GM12878 (cell line): ENCODE data around the gene EIF4B.

Experiments used
- GATAD2B ChIP-seq: fragments of 450-650 bp; conservative IDR thresholded peaks from 2 replicates; pipeline ENCODE4 v1.6.1; 2017; ENCODE audit warnings: low read depth, mild to moderate bottlenecking, moderate library complexity
- HDAC2 ChIP-seq: fragments of 200-600 bp; sonication (generic); IDR thresholded peaks from 2 replicates; pipeline ENCODE4 v1.6.1; 2017
- MTA3 ChIP-seq: IDR thresholded peaks from 2 replicates; pipeline ENCODE4 v1.6.1; 2012; ENCODE audit warnings: low read length, inconsistent platforms, borderline replicate concordance
- POLR2A ChIP-seq: IDR thresholded peaks from 2 replicates; pipeline ENCODE4 v1.6.1; 2011; ENCODE audit warnings: low read depth, mild to moderate bottlenecking, low read length
- RAD21 ChIP-seq: IDR thresholded peaks from 2 replicates; pipeline ENCODE4 v1.6.1; 2011; ENCODE audit warnings: mild to moderate bottlenecking, low read depth, low read length, moderate library complexity; ENCODE audit not compliant: insufficient read depth
- SP1 ChIP-seq: IDR thresholded peaks from one replicate; pipeline ENCODE4 v1.6.1; 2011; ENCODE audit warnings: low read depth, low read length
- TARDBP ChIP-seq: IDR thresholded peaks from 2 replicates; pipeline ENCODE4 v1.6.1; 2016; ENCODE audit warnings: borderline replicate concordance
- TCF12 ChIP-seq: IDR thresholded peaks from 2 replicates; pipeline ENCODE4 v1.6.1; 2011; ENCODE audit warnings: low read depth, mild to moderate bottlenecking, low read length
- ZNF24 ChIP-seq: fragments of 450-650 bp; IDR thresholded peaks from 2 replicates; pipeline ENCODE4 v1.6.1; 2017; ENCODE audit warnings: antibody characterized with exemption, mild to moderate bottlenecking
- TF ChIP-seq, protein P1 (sequence below), 3 experiments: IDR thresholded peaks in 2 of 3; conservative IDR thresholded peaks in 1 of 3; 2 replicates each; pipeline ENCODE4 v1.5.1; 2011; ENCODE audit warnings: low read depth in 3 of 3, low read length in 3 of 3, mild to moderate bottlenecking in 3 of 3, control low read depth in 2 of 3, moderate library complexity in 2 of 3, inconsistent platforms in 1 of 3, mixed read lengths in 1 of 3; ENCODE audit not compliant: control insufficient read depth in 2 of 3, insufficient read depth in 1 of 3; ENCODE audit errors: extremely low read depth in 1 of 3
- TF ChIP-seq, protein P2 (sequence below): fragments of 450-650 bp; IDR thresholded peaks from 2 replicates; pipeline ENCODE4 v1.6.1; 2017; ENCODE audit warnings: mild to moderate bottlenecking, moderate library complexity

DNA sequence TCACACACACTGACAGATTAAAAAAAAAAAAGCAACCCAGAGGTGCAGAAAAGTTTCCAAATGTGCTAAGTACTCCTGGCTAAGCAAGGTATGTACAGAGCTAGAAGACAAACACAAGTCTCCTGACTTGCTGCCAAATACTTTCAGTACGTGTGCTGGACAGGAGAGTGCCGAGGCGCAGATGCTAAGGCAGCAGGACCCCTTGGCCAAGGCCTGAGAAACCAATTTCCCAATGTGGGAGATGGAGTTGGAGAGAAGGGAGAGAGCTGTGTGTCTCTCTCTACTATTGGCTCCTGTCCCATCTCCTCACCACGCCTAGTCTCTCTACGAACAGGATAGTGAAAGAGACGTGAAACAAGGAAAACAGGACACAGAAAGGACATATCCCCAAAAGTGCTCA is 67.6 kb downstream of the EIF4B start:
- TF ChIP-seq, protein P1, sequence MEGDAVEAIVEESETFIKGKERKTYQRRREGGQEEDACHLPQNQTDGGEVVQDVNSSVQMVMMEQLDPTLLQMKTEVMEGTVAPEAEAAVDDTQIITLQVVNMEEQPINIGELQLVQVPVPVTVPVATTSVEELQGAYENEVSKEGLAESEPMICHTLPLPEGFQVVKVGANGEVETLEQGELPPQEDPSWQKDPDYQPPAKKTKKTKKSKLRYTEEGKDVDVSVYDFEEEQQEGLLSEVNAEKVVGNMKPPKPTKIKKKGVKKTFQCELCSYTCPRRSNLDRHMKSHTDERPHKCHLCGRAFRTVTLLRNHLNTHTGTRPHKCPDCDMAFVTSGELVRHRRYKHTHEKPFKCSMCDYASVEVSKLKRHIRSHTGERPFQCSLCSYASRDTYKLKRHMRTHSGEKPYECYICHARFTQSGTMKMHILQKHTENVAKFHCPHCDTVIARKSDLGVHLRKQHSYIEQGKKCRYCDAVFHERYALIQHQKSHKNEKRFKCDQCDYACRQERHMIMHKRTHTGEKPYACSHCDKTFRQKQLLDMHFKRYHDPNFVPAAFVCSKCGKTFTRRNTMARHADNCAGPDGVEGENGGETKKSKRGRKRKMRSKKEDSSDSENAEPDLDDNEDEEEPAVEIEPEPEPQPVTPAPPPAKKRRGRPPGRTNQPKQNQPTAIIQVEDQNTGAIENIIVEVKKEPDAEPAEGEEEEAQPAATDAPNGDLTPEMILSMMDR (IDR thresholded peaks at IDR 0.05 in 2 of 3, conservative IDR thresholded peaks at IDR 0.05 in 1 of 3; ENCODE audit: control insufficient read depth in 2 of 3, extremely low read depth in 1 of 3, insufficient read depth in 1 of 3, low read depth in 3 of 3, low read length in 3 of 3): no peak
- no peak for TF ChIP-seq TARDBP
- no peak for TF ChIP-seq RAD21
- no peak for TF ChIP-seq POLR2A
- TF ChIP-seq HDAC2: no peak
- TF ChIP-seq ZNF24: no peak
- TF ChIP-seq TCF12: no peak
- no peak for TF ChIP-seq SP1
- TF ChIP-seq MTA3: no peak
- no peak for TF ChIP-seq GATAD2B
- TF ChIP-seq, protein P2, sequence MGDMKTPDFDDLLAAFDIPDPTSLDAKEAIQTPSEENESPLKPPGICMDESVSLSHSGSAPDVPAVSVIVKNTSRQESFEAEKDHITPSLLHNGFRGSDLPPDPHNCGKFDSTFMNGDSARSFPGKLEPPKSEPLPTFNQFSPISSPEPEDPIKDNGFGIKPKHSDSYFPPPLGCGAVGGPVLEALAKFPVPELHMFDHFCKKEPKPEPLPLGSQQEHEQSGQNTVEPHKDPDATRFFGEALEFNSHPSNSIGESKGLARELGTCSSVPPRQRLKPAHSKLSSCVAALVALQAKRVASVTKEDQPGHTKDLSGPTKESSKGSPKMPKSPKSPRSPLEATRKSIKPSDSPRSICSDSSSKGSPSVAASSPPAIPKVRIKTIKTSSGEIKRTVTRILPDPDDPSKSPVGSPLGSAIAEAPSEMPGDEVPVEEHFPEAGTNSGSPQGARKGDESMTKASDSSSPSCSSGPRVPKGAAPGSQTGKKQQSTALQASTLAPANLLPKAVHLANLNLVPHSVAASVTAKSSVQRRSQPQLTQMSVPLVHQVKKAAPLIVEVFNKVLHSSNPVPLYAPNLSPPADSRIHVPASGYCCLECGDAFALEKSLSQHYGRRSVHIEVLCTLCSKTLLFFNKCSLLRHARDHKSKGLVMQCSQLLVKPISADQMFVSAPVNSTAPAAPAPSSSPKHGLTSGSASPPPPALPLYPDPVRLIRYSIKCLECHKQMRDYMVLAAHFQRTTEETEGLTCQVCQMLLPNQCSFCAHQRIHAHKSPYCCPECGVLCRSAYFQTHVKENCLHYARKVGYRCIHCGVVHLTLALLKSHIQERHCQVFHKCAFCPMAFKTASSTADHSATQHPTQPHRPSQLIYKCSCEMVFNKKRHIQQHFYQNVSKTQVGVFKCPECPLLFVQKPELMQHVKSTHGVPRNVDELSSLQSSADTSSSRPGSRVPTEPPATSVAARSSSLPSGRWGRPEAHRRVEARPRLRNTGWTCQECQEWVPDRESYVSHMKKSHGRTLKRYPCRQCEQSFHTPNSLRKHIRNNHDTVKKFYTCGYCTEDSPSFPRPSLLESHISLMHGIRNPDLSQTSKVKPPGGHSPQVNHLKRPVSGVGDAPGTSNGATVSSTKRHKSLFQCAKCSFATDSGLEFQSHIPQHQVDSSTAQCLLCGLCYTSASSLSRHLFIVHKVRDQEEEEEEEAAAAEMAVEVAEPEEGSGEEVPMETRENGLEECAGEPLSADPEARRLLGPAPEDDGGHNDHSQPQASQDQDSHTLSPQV: no peak
